Esophagus muscularis mucosa (tissue), 3 donors: ENCODE data around the gene MBP.

Experiments
- POLR2A ChIP-seq: fragments of 450-650 bp; IDR thresholded peaks from one replicate; pipeline ENCODE4 v1.6.1; 2017; ENCODE audit warnings: antibody characterized with exemption, moderate library complexity, mild to moderate bottlenecking, low read depth
- POLR2AphosphoS5 ChIP-seq, 2 donors: sonication (generic); formaldehyde crosslinking; IDR thresholded peaks; one replicate each; pipeline ENCODE4 v1.6.1; 2017; ENCODE audit warnings: antibody characterized with exemption in 2 of 2
- TF ChIP-seq, protein P1 (sequence below), 3 experiments: fragments of 200-600 bp in 2 of 3; fragments of 450-650 bp in 1 of 3; sonication (generic) in 2 of 3; IDR thresholded peaks; one replicate each; pipeline ENCODE4 v1.5.1; 2017 to 2019; ENCODE audit warnings: antibody characterized with exemption in 3 of 3, mild to moderate bottlenecking in 2 of 3, moderate library complexity in 1 of 3

DNA sequence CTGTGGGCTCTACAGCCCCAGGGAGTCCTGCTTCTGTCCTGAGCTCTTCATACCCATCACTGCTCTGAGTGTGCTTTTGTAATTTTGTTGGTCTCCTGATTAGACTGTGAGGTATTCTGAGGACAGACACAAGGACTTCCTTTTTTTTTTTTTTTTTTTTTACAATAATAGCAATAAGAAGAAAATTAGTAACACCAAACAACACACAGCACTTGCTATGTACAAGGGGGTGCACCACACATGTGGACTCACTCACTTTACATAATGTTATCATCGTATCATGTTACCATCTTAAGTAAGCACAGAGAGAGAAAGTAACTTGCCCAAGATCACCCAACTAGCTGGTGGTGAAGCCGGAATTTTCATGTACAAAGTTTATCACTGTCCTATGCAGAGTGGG lies 34.6 kb downstream of the MBP start:
- TF ChIP-seq, protein P1, sequence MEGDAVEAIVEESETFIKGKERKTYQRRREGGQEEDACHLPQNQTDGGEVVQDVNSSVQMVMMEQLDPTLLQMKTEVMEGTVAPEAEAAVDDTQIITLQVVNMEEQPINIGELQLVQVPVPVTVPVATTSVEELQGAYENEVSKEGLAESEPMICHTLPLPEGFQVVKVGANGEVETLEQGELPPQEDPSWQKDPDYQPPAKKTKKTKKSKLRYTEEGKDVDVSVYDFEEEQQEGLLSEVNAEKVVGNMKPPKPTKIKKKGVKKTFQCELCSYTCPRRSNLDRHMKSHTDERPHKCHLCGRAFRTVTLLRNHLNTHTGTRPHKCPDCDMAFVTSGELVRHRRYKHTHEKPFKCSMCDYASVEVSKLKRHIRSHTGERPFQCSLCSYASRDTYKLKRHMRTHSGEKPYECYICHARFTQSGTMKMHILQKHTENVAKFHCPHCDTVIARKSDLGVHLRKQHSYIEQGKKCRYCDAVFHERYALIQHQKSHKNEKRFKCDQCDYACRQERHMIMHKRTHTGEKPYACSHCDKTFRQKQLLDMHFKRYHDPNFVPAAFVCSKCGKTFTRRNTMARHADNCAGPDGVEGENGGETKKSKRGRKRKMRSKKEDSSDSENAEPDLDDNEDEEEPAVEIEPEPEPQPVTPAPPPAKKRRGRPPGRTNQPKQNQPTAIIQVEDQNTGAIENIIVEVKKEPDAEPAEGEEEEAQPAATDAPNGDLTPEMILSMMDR (IDR thresholded peaks at IDR 0.05), result no peak
- TF ChIP-seq POLR2AphosphoS5 (IDR thresholded peaks at IDR 0.05) (no peak), POLR2A (no peak)
